Measurements from ENCODE around the gene SLC25A45.

Gene SLC25A45

GRCh38 chr11:65382033-65382803 lies at the start of gene SLC25A45:
SLC25A45 (minus strand) TSS chr11:65382646; CDS start chr11:65381951, 695 bp downstream.
- peak; percentile 88 for DNase-seq

- DNase-seq, result no peak
Measured at GRCh38 chr11:65431451-65432099, 49.1 kb upstream of the SLC25A45 start.

GRCh38 chr11:65430406-65431217 lies 48.2 kb upstream of the SLC25A45 start:
- no peak for DNase-seq

GRCh38 chr11:65429724-65430405 lies 47.4 kb upstream of the SLC25A45 start:
- no peak for DNase-seq

- DNase-seq, result no peak
Measured at GRCh38 chr11:65429068-65429681, 46.7 kb upstream of the SLC25A45 start.

- DNase-seq, result no peak
Measured at GRCh38 chr11:65428578-65429067, 46.2 kb upstream of the SLC25A45 start.

- no peak for DNase-seq
Measured at GRCh38 chr11:65427691-65428577, 45.5 kb upstream of the SLC25A45 start.

GRCh38 chr11:65426839-65427690 lies 44.6 kb upstream of the SLC25A45 start:
- DNase-seq, result no peak

GRCh38 chr11:65425971-65426838 lies 43.8 kb upstream of the SLC25A45 start:
- DNase-seq, result no peak

GRCh38 chr11:65425105-65425970 lies 42.9 kb upstream of the SLC25A45 start:
- DNase-seq, result peak; percentile 62

- peak; percentile 70 for DNase-seq
Measured at GRCh38 chr11:65424205-65425104, 42.0 kb upstream of the SLC25A45 start.

GRCh38 chr11:65423516-65424204 lies 41.2 kb upstream of the SLC25A45 start:
- DNase-seq, result no peak

- DNase-seq, result peak; percentile 91
Measured at GRCh38 chr11:65422633-65423515, 40.4 kb upstream of the SLC25A45 start, which contains the start of gene NEAT1. NEAT1 (plus strand) TSS chr11:65422798.

GRCh38 chr11:65421794-65422632 lies 39.6 kb upstream of the SLC25A45 start:
- DNase-seq, result peak; percentile 94
